ENCODE data around the gene PLEKHG7.

GRCh38 chr12:92657770-92658169 is 45.0 kb upstream of the PLEKHG7 start:
- TF ChIP-seq POLR2A (IDR thresholded peaks at IDR 0.05; ENCODE audit: low read depth, low read length) (no peak), TAF1 (IDR thresholded peaks at IDR 0.05; ENCODE audit: low read depth, low read length) (no peak), POLR2AphosphoS5 (IDR thresholded peaks at IDR 0.05; ENCODE audit: low read depth, low read length) (no peak), POU2F2 (IDR thresholded peaks at IDR 0.05; ENCODE audit: low read depth, low read length) (no peak)

All from GM12891 (cell line).